SK-N-SH (cell line): ENCODE data around the gene GPS2. TPM values are rescaled to one million over a fixed set of nuclear protein-coding genes. Genes with fewer than 3 reads are reported as not detected.

ENCODE experiments used
- CTCF ChIA-PET: fragments of 300-600, 350-600 bp; formaldehyde crosslinking; extraction: SDS; loops from one replicate; lab custom pipeline; 2021; lab: Yijun Ruan, JAX
- POLR2A ChIA-PET: fragments of 350-600 bp; sonication (Branson Sonifier 250); formaldehyde crosslinking; extraction: SDS; loops from one replicate; lab custom pipeline; 2020; ENCODE audit warnings: antibody characterized with exemption, inconsistent platforms; lab: Yijun Ruan, JAX
- DNase-seq: peaks from one replicate; pipeline ENCODE4 v3.0.0; 2012
- H2AFZ ChIP-seq: fragments of 200-600 bp; sonication (generic); 2 replicates; pipeline ENCODE4 v1.8.1; 2016; ENCODE audit warnings: antibody characterized with exemption, mild to moderate bottlenecking, low read depth
- H3F3A ChIP-seq: fragments of 200-600 bp; sonication (generic); replicated peaks from 2 replicates; pipeline ENCODE3; 2016; ENCODE audit warnings: antibody characterized with exemption, mild to moderate bottlenecking; ENCODE audit not compliant: insufficient read depth
- H3K27ac ChIP-seq, 2 experiments: fragments of 200-500 bp in 1 of 2; fragments of 200-600 bp in 1 of 2; sonication (Bioruptor generic) in 1 of 2; sonication (generic), shearing (Covaris generic) in 1 of 2; 2 replicates each; pipeline versions ENCODE4 v1.5.1 to v1.6.1; 2014 to 2016; ENCODE audit warnings: low read depth in 2 of 2, inconsistent platforms in 1 of 2, low read length in 1 of 2, mild to moderate bottlenecking in 1 of 2, mixed read lengths in 1 of 2
- H3K27me3 ChIP-seq: fragments of 200-600 bp; sonication (generic), shearing (Covaris generic); 2 replicates; pipeline ENCODE4 v1.6.1; 2016; ENCODE audit warnings: mixed run types; ENCODE audit not compliant: insufficient read depth
- H3K36me3 ChIP-seq, 2 experiments: fragments of 200-500 bp in 1 of 2; fragments of 200-600 bp in 1 of 2; sonication (Bioruptor generic) in 1 of 2; sonication (generic) in 1 of 2; replicated peaks in 1 of 2; 2 replicates each; pipeline versions ENCODE3 to v1.5.1; 2014 to 2016; ENCODE audit warnings: low read length in 1 of 2, mild to moderate bottlenecking in 1 of 2; ENCODE audit not compliant: insufficient read depth in 2 of 2, control insufficient read depth in 1 of 2
- H3K4me1 ChIP-seq, 2 experiments: fragments of 200-500 bp in 1 of 2; fragments of 200-600 bp in 1 of 2; sonication (Bioruptor generic) in 1 of 2; sonication (generic), shearing (Covaris generic) in 1 of 2; 2 replicates each; pipeline versions ENCODE4 v1.5.1 to v1.6.1; 2014 to 2016; ENCODE audit warnings: low read depth in 1 of 2, low read length in 1 of 2, mixed run types in 1 of 2; ENCODE audit not compliant: insufficient read depth in 2 of 2, control insufficient read depth in 1 of 2
- H3K4me2 ChIP-seq: fragments of 200-600 bp; sonication (generic), shearing (Covaris generic); 2 replicates; pipeline ENCODE4 v1.6.1; 2017; ENCODE audit warnings: mixed run types
- H3K4me3 ChIP-seq, 2 experiments: fragments of 200-500 bp in 1 of 2; fragments of 200-600 bp in 1 of 2; sonication (Bioruptor generic) in 1 of 2; sonication (generic), shearing (Covaris generic) in 1 of 2; 2 replicates each; pipeline versions ENCODE4 v1.5.1 to v1.8.1; 2014 to 2016; ENCODE audit warnings: low read depth in 2 of 2, inconsistent platforms in 1 of 2, low read length in 1 of 2, mild to moderate bottlenecking in 1 of 2, mixed read lengths in 1 of 2, moderate library complexity in 1 of 2
- H3K79me2 ChIP-seq: fragments of 200-600 bp; sonication (generic); 2 replicates; pipeline ENCODE4 v1.8.1; 2017; ENCODE audit warnings: mild to moderate bottlenecking; ENCODE audit not compliant: insufficient read depth
- H3K9ac ChIP-seq: fragments of 200-600 bp; sonication (generic); 2 replicates; pipeline ENCODE4 v1.6.1; 2017; ENCODE audit warnings: mixed run types
- H3K9me2 ChIP-seq: fragments of 200-600 bp; sonication (generic); 2 replicates; pipeline ENCODE4 v1.6.1; 2017; ENCODE audit warnings: mixed run types
- H3K9me3 ChIP-seq: fragments of 200-600 bp; sonication (generic); 2 replicates; pipeline ENCODE4 v1.6.1; 2017; ENCODE audit warnings: mixed run types, mild to moderate bottlenecking, moderate library complexity
- H4K20me1 ChIP-seq: fragments of 200-600 bp; sonication (generic); 2 replicates; pipeline ENCODE4 v1.6.1; 2017; ENCODE audit warnings: mild to moderate bottlenecking, mixed run types; ENCODE audit not compliant: insufficient read depth
- EP300 ChIP-seq, 2 experiments: IDR thresholded peaks; 2 replicates each; pipeline versions ENCODE4 v1.4.0 to v1.6.1; 2012; ENCODE audit warnings: borderline replicate concordance in 1 of 2, low read depth in 1 of 2, low read length in 1 of 2
- EZH2phosphoT487 ChIP-seq: fragments of 200-600 bp; sonication (generic); IDR thresholded peaks from 2 replicates; pipeline ENCODE4 v1.6.1; 2017; ENCODE audit warnings: low read depth, mixed run types, mild to moderate bottlenecking, antibody characterized with exemption, moderate library complexity, borderline replicate concordance
- FOSL2 ChIP-seq: IDR thresholded peaks from 2 replicates; pipeline ENCODE4 v1.4.0; 2012; ENCODE audit warnings: low read depth, mild to moderate bottlenecking, moderate library complexity, borderline replicate concordance
- FOXJ3 ChIP-seq: sonication (generic); formaldehyde crosslinking; IDR thresholded peaks from 2 replicates; pipeline ENCODE4 v1.5.1; 2020; ENCODE audit warnings: mild to moderate bottlenecking, missing genetic modification reagents
- GABPA ChIP-seq: IDR thresholded peaks from 2 replicates; pipeline ENCODE4 v1.4.0; 2012; ENCODE audit warnings: low read depth, mild to moderate bottlenecking
- GATA2 ChIP-seq: sonication (generic); formaldehyde crosslinking; IDR thresholded peaks from 2 replicates; pipeline ENCODE4 v1.5.0; 2020; ENCODE audit warnings: mild to moderate bottlenecking, missing genetic modification reagents
- JUND ChIP-seq: IDR thresholded peaks from 2 replicates; pipeline ENCODE4 v1.4.0; 2012
- MAX ChIP-seq: IDR thresholded peaks from 2 replicates; pipeline ENCODE4 v1.4.0; 2012; ENCODE audit warnings: low read depth
- MEF2A ChIP-seq: IDR thresholded peaks from 2 replicates; pipeline ENCODE4 v1.4.0; 2012; ENCODE audit warnings: low read depth, borderline replicate concordance
- NFIC ChIP-seq: IDR thresholded peaks from 2 replicates; pipeline ENCODE4 v1.4.0; 2012; ENCODE audit warnings: borderline replicate concordance
- POLR2AphosphoS5 ChIP-seq: IDR thresholded peaks from 2 replicates; pipeline ENCODE4 v1.6.1; 2012; ENCODE audit warnings: low read depth, low read length
- REST ChIP-seq: IDR thresholded peaks from 2 replicates; pipeline ENCODE4 v1.6.1; 2012; ENCODE audit warnings: mild to moderate bottlenecking, low read depth, low read length, moderate library complexity
- RFX5 ChIP-seq: IDR thresholded peaks from 2 replicates; pipeline ENCODE4 v1.6.1; 2012; ENCODE audit warnings: mild to moderate bottlenecking, improper control_type of control experiment, low read length
- TAF1 ChIP-seq: IDR thresholded peaks from 2 replicates; pipeline ENCODE4 v1.6.1; 2012; ENCODE audit warnings: low read depth, mild to moderate bottlenecking, low read length, moderate library complexity, borderline replicate concordance
- USF2 ChIP-seq: fragments of 150-350 bp; IDR thresholded peaks from 2 replicates; pipeline ENCODE4 v1.6.1; 2017; ENCODE audit warnings: antibody characterized with exemption, low read length, low read depth, borderline replicate concordance
- WGBS: methylation state at CpG from one replicate; pipeline ENCODE4 v1.1.6; 2017; ENCODE audit warnings: low lambda C conversion rate; 5-methylcytosine and 5-hydroxymethylcytosine counted together
- polyA plus RNA-seq, 3 experiments: library from polyadenylated mRNA; depleted of rRNA; stranded (reverse); fragments of >200 nt; gene quantifications; 2 replicates each; pipeline ENCODE4 v1.2.3, GENCODE V29; 2012
- TF ChIP-seq, protein P1 (sequence below): IDR thresholded peaks from 2 replicates; pipeline ENCODE4 v1.4.0; 2012; ENCODE audit warnings: low read depth, borderline replicate concordance
- TF ChIP-seq, protein P2 (sequence below): IDR thresholded peaks from 2 replicates; pipeline ENCODE4 v1.4.0; 2012; ENCODE audit warnings: low read depth, borderline replicate concordance
- TF ChIP-seq, protein P3 (sequence below): IDR thresholded peaks from 2 replicates; pipeline ENCODE4; 2012

Gene GPS2
- polyA plus RNA-seq, 1 of the 3 experiments (the other 2 are of a cell fraction): 102 TPM

DNA sequence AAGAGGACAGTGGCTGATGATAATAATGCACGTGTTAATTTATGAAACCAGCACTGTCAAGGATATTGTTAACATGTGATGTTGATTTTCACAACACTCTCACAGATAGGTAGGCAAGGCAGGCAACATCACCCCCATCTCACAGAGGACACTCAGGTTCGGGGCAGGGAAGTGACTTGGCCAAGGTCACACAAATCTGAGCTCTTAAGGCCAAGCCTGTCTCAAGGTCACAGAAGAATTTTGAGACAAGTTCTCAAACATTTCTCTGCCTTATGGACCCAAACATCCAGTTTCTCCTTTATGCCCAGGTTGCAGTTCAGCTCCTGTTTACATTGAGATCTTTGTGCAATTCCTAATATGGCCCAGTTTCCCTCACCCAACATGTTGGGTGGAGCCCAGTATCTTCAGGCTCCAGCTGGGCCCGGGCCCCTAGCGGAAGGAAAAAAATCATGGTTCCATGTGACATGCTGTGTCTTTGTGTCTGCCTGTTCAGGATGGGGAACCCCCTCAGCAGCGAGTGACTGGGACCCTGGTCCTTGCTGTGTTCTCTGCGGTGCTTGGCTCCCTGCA lies 32.3 kb downstream of the GPS2 start:
- TF ChIP-seq, protein P1, sequence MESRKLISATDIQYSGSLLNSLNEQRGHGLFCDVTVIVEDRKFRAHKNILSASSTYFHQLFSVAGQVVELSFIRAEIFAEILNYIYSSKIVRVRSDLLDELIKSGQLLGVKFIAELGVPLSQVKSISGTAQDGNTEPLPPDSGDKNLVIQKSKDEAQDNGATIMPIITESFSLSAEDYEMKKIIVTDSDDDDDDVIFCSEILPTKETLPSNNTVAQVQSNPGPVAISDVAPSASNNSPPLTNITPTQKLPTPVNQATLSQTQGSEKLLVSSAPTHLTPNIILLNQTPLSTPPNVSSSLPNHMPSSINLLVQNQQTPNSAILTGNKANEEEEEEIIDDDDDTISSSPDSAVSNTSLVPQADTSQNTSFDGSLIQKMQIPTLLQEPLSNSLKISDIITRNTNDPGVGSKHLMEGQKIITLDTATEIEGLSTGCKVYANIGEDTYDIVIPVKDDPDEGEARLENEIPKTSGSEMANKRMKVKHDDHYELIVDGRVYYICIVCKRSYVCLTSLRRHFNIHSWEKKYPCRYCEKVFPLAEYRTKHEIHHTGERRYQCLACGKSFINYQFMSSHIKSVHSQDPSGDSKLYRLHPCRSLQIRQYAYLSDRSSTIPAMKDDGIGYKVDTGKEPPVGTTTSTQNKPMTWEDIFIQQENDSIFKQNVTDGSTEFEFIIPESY: no peak
- TF ChIP-seq, protein P2, sequence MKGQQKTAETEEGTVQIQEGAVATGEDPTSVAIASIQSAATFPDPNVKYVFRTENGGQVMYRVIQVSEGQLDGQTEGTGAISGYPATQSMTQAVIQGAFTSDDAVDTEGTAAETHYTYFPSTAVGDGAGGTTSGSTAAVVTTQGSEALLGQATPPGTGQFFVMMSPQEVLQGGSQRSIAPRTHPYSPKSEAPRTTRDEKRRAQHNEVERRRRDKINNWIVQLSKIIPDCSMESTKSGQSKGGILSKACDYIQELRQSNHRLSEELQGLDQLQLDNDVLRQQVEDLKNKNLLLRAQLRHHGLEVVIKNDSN: no peak
- no peak for TF ChIP-seq RFX5
- no peak for TF ChIP-seq FOSL2
- TF ChIP-seq FOXJ3 (CRISPR knock-in tag): no peak
- TF ChIP-seq USF2: no peak
- no peak for TF ChIP-seq JUND
- TF ChIP-seq REST: no peak
- no peak for TF ChIP-seq TAF1
- no peak for TF ChIP-seq GATA2 (CRISPR knock-in tag)
- no peak for TF ChIP-seq POLR2AphosphoS5
- no peak for TF ChIP-seq EP300 (IDR thresholded peaks at IDR 0.05; ENCODE audit: borderline replicate concordance in 1 of 2, low read depth in 1 of 2, low read length in 1 of 2)
- no peak for TF ChIP-seq MEF2A
- no peak for TF ChIP-seq GABPA
- TF ChIP-seq EZH2phosphoT487: no peak
- TF ChIP-seq, protein P3, sequence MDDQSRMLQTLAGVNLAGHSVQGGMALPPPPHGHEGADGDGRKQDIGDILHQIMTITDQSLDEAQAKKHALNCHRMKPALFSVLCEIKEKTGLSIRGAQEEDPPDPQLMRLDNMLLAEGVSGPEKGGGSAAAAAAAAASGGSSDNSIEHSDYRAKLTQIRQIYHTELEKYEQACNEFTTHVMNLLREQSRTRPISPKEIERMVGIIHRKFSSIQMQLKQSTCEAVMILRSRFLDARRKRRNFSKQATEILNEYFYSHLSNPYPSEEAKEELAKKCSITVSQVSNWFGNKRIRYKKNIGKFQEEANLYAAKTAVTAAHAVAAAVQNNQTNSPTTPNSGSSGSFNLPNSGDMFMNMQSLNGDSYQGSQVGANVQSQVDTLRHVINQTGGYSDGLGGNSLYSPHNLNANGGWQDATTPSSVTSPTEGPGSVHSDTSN: no peak
- TF ChIP-seq NFIC: no peak
- no peak for TF ChIP-seq MAX
- TF ChIP-seq, all 33 proteins: peak for 0
- Histone ChIP-seq H3K9me3 (no peaks in the 10 kb centered on the region), H2AFZ (no peak overlapping the region), H3K36me3 (no peaks in the 10 kb centered on the region), H3K4me3 (no peak overlapping the region; a peak in 1 of 4 replicates), H3K27ac (no peak overlapping the region), H4K20me1 (no peaks in the 10 kb centered on the region), H3K4me1 (peaks cover 6 to 18% of the 10 kb centered on the region in 2 experiments; a peak in 2 of 4 replicates), H3K9ac (no peak overlapping the region), H3K9me2 (no peaks in the 10 kb centered on the region), H3K79me2 (no peaks in the 10 kb centered on the region), H3F3A (peaks cover 15% of the 10 kb centered on the region), H3K4me2 (no peak overlapping the region), H3K27me3 (peaks cover 2% of the 10 kb centered on the region; the same call in 1 of the 2 replicates)
- WGBS: 66% methylated on average over 5 of the region's 6 CpGs
- peak; percentile 17 for DNase-seq
- ChIA-PET POLR2A (interaction anchor here (0.5 to 1.3 kb wide), 2 partner anchors 62 to 345 kb away, joined by 3 read pairs; partner anchors contain the start of gene SAT2), CTCF (interaction anchor here (1.6 to 8.8 kb wide), 4 partner anchors 10 to 237 kb away, joined by 4 to 169 read pairs (median 20); no protein-coding TSS in a partner anchor)
